ENCODE measurements around the gene ASXL3.
A peak's percentile ranks its signal among the peaks of the same experiment; 100 is the strongest.

ASXL3 gene

GRCh38 chr18:33580546-33580945 lies 2.5 kb downstream of the ASXL3 start:
- no peak for DNase-seq (ENCODE audit: low read depth, low spot score)
- no peak overlapping the region for H3K27ac ChIP-seq

- no peak for DNase-seq (ENCODE audit: low read depth, low spot score)
- H3K27ac ChIP-seq = no peak overlapping the region
These were observed 3.8 kb downstream of the ASXL3 start for GRCh38 chr18:33581856-33582255.

- no peak overlapping the region for H3K27ac ChIP-seq
- no peak for DNase-seq (ENCODE audit: low read depth, low spot score)
These were observed 5.9 kb downstream of the ASXL3 start for GRCh38 chr18:33583901-33584300.

GRCh38 chr18:33584548-33585430 lies 6.8 kb downstream of the ASXL3 start:
- no peak overlapping the region for H3K27ac ChIP-seq
- no peak for DNase-seq (ENCODE audit: low read depth, low spot score)

GRCh38 chr18:33585431-33585775 lies 7.4 kb downstream of the ASXL3 start:
- no peak overlapping the region for H3K27ac ChIP-seq
- no peak for DNase-seq (ENCODE audit: low read depth, low spot score)

- DNase-seq (ENCODE audit: low read depth, low spot score) = no peak
- no peak overlapping the region for H3K27ac ChIP-seq
These were observed 10.3 kb downstream of the ASXL3 start for GRCh38 chr18:33588361-33588760.

- no peak for DNase-seq (ENCODE audit: low read depth, low spot score)
- no peak overlapping the region for H3K27ac ChIP-seq
These were observed 15.2 kb downstream of the ASXL3 start for GRCh38 chr18:33593261-33593660.

GRCh38 chr18:33594799-33595198 lies 16.8 kb downstream of the ASXL3 start:
- no peak overlapping the region for H3K27ac ChIP-seq
- no peak for DNase-seq (ENCODE audit: low read depth, low spot score)

- peak overlapping the region; percentile 36 for H3K27ac ChIP-seq
- no peak for DNase-seq (ENCODE audit: low read depth, low spot score)
These were observed 18.3 kb downstream of the ASXL3 start for GRCh38 chr18:33596178-33596854.

GRCh38 chr18:33600846-33601245 lies 22.8 kb downstream of the ASXL3 start:
- H3K27ac ChIP-seq = no peak overlapping the region
- no peak for DNase-seq (ENCODE audit: low read depth, low spot score)

- H3K27ac ChIP-seq = no peak overlapping the region
- DNase-seq (ENCODE audit: low read depth, low spot score) = no peak
These were observed 25.4 kb downstream of the ASXL3 start for GRCh38 chr18:33603454-33603853.

- H3K27ac ChIP-seq = no peak overlapping the region
- DNase-seq (ENCODE audit: low read depth, low spot score) = no peak
These were observed 27.2 kb downstream of the ASXL3 start for GRCh38 chr18:33605250-33605649.

- no peak overlapping the region for H3K27ac ChIP-seq
- DNase-seq (ENCODE audit: low read depth, low spot score) = no peak
These were observed 28.6 kb downstream of the ASXL3 start for GRCh38 chr18:33606621-33607020.

- no peak for DNase-seq (ENCODE audit: low read depth, low spot score)
- H3K27ac ChIP-seq = no peak overlapping the region
These were observed 33.6 kb downstream of the ASXL3 start for GRCh38 chr18:33611525-33612135.

- no peak for DNase-seq (ENCODE audit: low read depth, low spot score)
- no peak overlapping the region for H3K27ac ChIP-seq
These were observed 34.6 kb downstream of the ASXL3 start for GRCh38 chr18:33612632-33613031.

GRCh38 chr18:33616556-33616955 lies 38.5 kb downstream of the ASXL3 start:
- no peak overlapping the region for H3K27ac ChIP-seq
- no peak for DNase-seq (ENCODE audit: low read depth, low spot score)

- no peak for DNase-seq (ENCODE audit: low read depth, low spot score)
- no peak overlapping the region for H3K27ac ChIP-seq
These were observed 49.1 kb downstream of the ASXL3 start for GRCh38 chr18:33627114-33627513.

- DNase-seq (ENCODE audit: low read depth, low spot score) = no peak
- no peak overlapping the region for H3K27ac ChIP-seq
These were observed 52.5 kb downstream of the ASXL3 start for GRCh38 chr18:33630476-33630875.

GRCh38 chr18:33641141-33641540 lies 63.1 kb downstream of the ASXL3 start:
- DNase-seq (ENCODE audit: low read depth, low spot score) = no peak
- H3K27ac ChIP-seq = no peak overlapping the region

GRCh38 chr18:33644494-33644893 lies 66.5 kb downstream of the ASXL3 start:
- DNase-seq (ENCODE audit: low read depth, low spot score) = no peak
- no peak overlapping the region for H3K27ac ChIP-seq

- no peak for DNase-seq (ENCODE audit: low read depth, low spot score)
These were observed 69.3 kb downstream of the ASXL3 start for GRCh38 chr18:33647365-33647764.

More at GRCh38 chr18:33647365-33647764, 69.3 kb downstream of the ASXL3 start:
- no peak overlapping the region for H3K27ac ChIP-seq

Data from epithelial cell of prostate (primary cell).